HCT116 (cell line): ENCODE results near the gene ATP6V1B1. TPM values are rescaled to one million over a fixed set of nuclear protein-coding genes. Genes with fewer than 3 reads are reported as not detected.

Source experiments
- ATAC-seq: fragments of 200-7000 bp; cut with Tn5 transposase; 2 replicates; pipeline ENCODE4 v1.9.1; 2020; ENCODE audit warnings: mild to moderate bottlenecking, moderate library complexity
- BruUV-seq: library from RNA; stranded (reverse); fragments of 400-500 nt; replicated peaks from 2 replicates; lab custom pipeline; 2021; lab: Mats Ljungman, UMichigan
- CTCF ChIA-PET: fragments of 300-600 bp; sonication (Branson Sonifier 250); formaldehyde crosslinking; loops from one replicate; lab custom pipeline; 2021; ENCODE audit warnings: antibody characterized with exemption; lab: Charles Lee
- POLR2A ChIA-PET: fragments of 300-600, 350-600 bp; sonication (Branson Sonifier 250); formaldehyde crosslinking; loops from one replicate; lab custom pipeline; 2021; ENCODE audit warnings: antibody characterized with exemption; lab: Charles Lee
- RAD21 ChIA-PET, 2 experiments: fragments of 300-600 bp; sonication (Branson Sonifier 250); formaldehyde crosslinking; loops; one replicate each; lab custom pipeline; 2023; ENCODE audit warnings: low total read pairs in 2 of 2; ENCODE audit not compliant: uncharacterized antibody in 2 of 2, unreplicated experiment in 2 of 2, low non-redundant PET in 1 of 2; lab: Charles Lee
- DNase-seq: peaks from one replicate; pipeline ENCODE4 v3.0.0-alpha.2; 2010; ENCODE audit warnings: low read depth, low spot score
- H2AFZ ChIP-seq: fragments of 200-600 bp; shearing (Covaris generic), sonication (generic); 2 replicates; pipeline ENCODE4 v1.6.1; 2017; ENCODE audit warnings: low read depth, mixed run types, mixed read lengths, antibody characterized with exemption, low read length; ENCODE audit not compliant: poor library complexity, severe bottlenecking
- H3K27ac ChIP-seq: 2 replicates; pipeline ENCODE4 v1.5.1; 2012; ENCODE audit warnings: low read depth, low read length
- H3K27me3 ChIP-seq: fragments of 200-600 bp; sonication (generic); 2 replicates; pipeline ENCODE4 v1.6.1; 2016; ENCODE audit warnings: mixed run types, low read length, mixed read lengths; ENCODE audit not compliant: insufficient read depth
- H3K36me3 ChIP-seq, 2 experiments: fragments of 200-500 bp in 1 of 2; fragments of 200-600 bp in 1 of 2; sonication (Bioruptor generic) in 1 of 2; sonication (generic) in 1 of 2; 2 replicates each; pipeline versions ENCODE4 v1.5.1 to v1.6.1; 2014 to 2016; ENCODE audit warnings: low read length in 2 of 2, inconsistent platforms in 1 of 2, mixed read lengths in 1 of 2, mixed run types in 1 of 2; ENCODE audit not compliant: insufficient read depth in 2 of 2, control insufficient read depth in 1 of 2
- H3K4me1 ChIP-seq, 2 experiments: fragments of 200-600 bp in 1 of 2; sonication (generic) in 1 of 2; 2 replicates each; pipeline versions ENCODE4 v1.5.1 to v1.6.1; 2012 to 2017; ENCODE audit warnings: low read length in 2 of 2, inconsistent platforms in 1 of 2, mild to moderate bottlenecking in 1 of 2, mixed read lengths in 1 of 2, mixed run types in 1 of 2, moderate library complexity in 1 of 2; ENCODE audit not compliant: insufficient read depth in 2 of 2, control insufficient read depth in 1 of 2
- H3K4me2 ChIP-seq: fragments of 200-600 bp; sonication (generic); 2 replicates; pipeline ENCODE4 v1.6.1; 2017; ENCODE audit warnings: mixed run types, low read length, mixed read lengths
- H3K4me3 ChIP-seq, 2 experiments: fragments of 200-600 bp in 1 of 2; sonication (generic) in 1 of 2; replicated peaks in 1 of 2; 2 replicates each; pipeline ENCODE4 v1.5.1; 2011 to 2016; ENCODE audit warnings: low read length in 2 of 2, control low read depth in 1 of 2, low read depth in 1 of 2, mild to moderate bottlenecking in 1 of 2, mixed read lengths in 1 of 2, mixed run types in 1 of 2
- H3K79me2 ChIP-seq: fragments of 200-600 bp; sonication (generic); 2 replicates; pipeline ENCODE4 v1.6.1; 2017; ENCODE audit warnings: mild to moderate bottlenecking, mixed run types, low read length, moderate library complexity, mixed read lengths; ENCODE audit not compliant: insufficient read depth
- H3K9ac ChIP-seq: fragments of 200-600 bp; sonication (generic); 2 replicates; pipeline ENCODE4 v1.6.1; 2016; ENCODE audit warnings: low read length, mixed read lengths
- H3K9me2 ChIP-seq: fragments of 200-600 bp; sonication (generic), shearing (Covaris generic); 2 replicates; pipeline ENCODE4 v1.6.1; 2017; ENCODE audit warnings: mixed run types, mild to moderate bottlenecking, moderate library complexity; ENCODE audit not compliant: insufficient read depth
- H3K9me3 ChIP-seq, 2 experiments: fragments of 200-500 bp in 1 of 2; fragments of 200-600 bp in 1 of 2; sonication (Bioruptor generic) in 1 of 2; sonication (generic) in 1 of 2; 2 replicates each; pipeline ENCODE4 v1.6.1; 2014 to 2017; ENCODE audit warnings: low read length in 2 of 2, mixed read lengths in 2 of 2, inconsistent platforms in 1 of 2, low read depth in 1 of 2, mild to moderate bottlenecking in 1 of 2, mixed run types in 1 of 2, moderate library complexity in 1 of 2; ENCODE audit not compliant: control insufficient read depth in 1 of 2, insufficient read depth in 1 of 2
- H4K20me1 ChIP-seq: fragments of 200-600 bp; sonication (generic), shearing (Covaris generic); 2 replicates; pipeline ENCODE4 v1.6.1; 2017; ENCODE audit warnings: mixed run types, mild to moderate bottlenecking, moderate library complexity; ENCODE audit not compliant: insufficient read depth
- ATF3 ChIP-seq: IDR thresholded peaks from 2 replicates; pipeline ENCODE4 v1.6.1; 2012
- CEBPB ChIP-seq: IDR thresholded peaks from 2 replicates; pipeline ENCODE4 v1.6.1; 2012; ENCODE audit warnings: low read depth
- CTCF ChIP-seq, 3 experiments: fragments of 200-600 bp in 1 of 3; sonication (generic) in 1 of 3; IDR thresholded peaks in 2 of 3; conservative IDR thresholded peaks in 1 of 3; 2 replicates each; pipeline ENCODE4 v1.5.1; 2012 to 2017; ENCODE audit warnings: low read depth in 2 of 3, low read length in 2 of 3, antibody characterized with exemption in 1 of 3, borderline replicate concordance in 1 of 3, control low read depth in 1 of 3, mild to moderate bottlenecking in 1 of 3, mixed read lengths in 1 of 3, mixed run types in 1 of 3, moderate library complexity in 1 of 3; ENCODE audit not compliant: insufficient read depth in 1 of 3
- EGR1 ChIP-seq: IDR thresholded peaks from 2 replicates; pipeline ENCODE4 v1.6.1; 2012; ENCODE audit warnings: low read depth
- ELF1 ChIP-seq: IDR thresholded peaks from 2 replicates; pipeline ENCODE4 v1.6.1; 2012; ENCODE audit warnings: low read depth, borderline replicate concordance
- EZH2 ChIP-seq: fragments of 200-600 bp; sonication (generic); IDR thresholded peaks from 2 replicates; pipeline ENCODE4 v1.6.1; 2017; ENCODE audit warnings: antibody characterized with exemption, mixed run types
- JUND ChIP-seq: IDR thresholded peaks from 2 replicates; pipeline ENCODE4 v1.6.1; 2012
- MAX ChIP-seq: IDR thresholded peaks from 2 replicates; pipeline ENCODE4 v1.6.1; 2012
- POLR2A ChIP-seq: IDR thresholded peaks from 2 replicates; pipeline ENCODE4 v1.7.0; 2011; ENCODE audit warnings: borderline replicate concordance; ENCODE audit not compliant: insufficient read depth, insufficient read length; ENCODE audit errors: extremely low read depth
- POLR2AphosphoS5 ChIP-seq: IDR thresholded peaks from 2 replicates; pipeline ENCODE4 v1.6.1; 2011; ENCODE audit warnings: mild to moderate bottlenecking, low read depth, low read length, moderate library complexity
- RAD21 ChIP-seq: IDR thresholded peaks from 2 replicates; pipeline ENCODE4 v1.6.1; 2012; ENCODE audit warnings: low read depth, mild to moderate bottlenecking
- SIN3A ChIP-seq: IDR thresholded peaks from 2 replicates; pipeline ENCODE4 v1.6.1; 2012; ENCODE audit warnings: low read depth
- SP1 ChIP-seq: IDR thresholded peaks from 2 replicates; pipeline ENCODE4 v1.6.1; 2012; ENCODE audit warnings: low read depth
- SRF ChIP-seq: IDR thresholded peaks from 2 replicates; pipeline ENCODE4 v1.6.1; 2012; ENCODE audit warnings: low read depth
- TCF7L2 ChIP-seq: IDR thresholded peaks from 2 replicates; pipeline ENCODE4 v1.7.0; 2011; ENCODE audit warnings: borderline replicate concordance, inconsistent platforms; ENCODE audit not compliant: insufficient read depth, insufficient read length; ENCODE audit errors: extremely low read depth
- YY1 ChIP-seq: IDR thresholded peaks from 2 replicates; pipeline ENCODE4 v1.6.1; 2011; ENCODE audit warnings: low read length, low read depth, moderate library complexity, mild to moderate bottlenecking; ENCODE audit not compliant: insufficient replicate concordance; ENCODE audit errors: extremely low read depth
- ZBTB33 ChIP-seq: IDR thresholded peaks from 2 replicates; pipeline ENCODE4 v1.6.1; 2011; ENCODE audit warnings: mild to moderate bottlenecking, low read length, moderate library complexity; ENCODE audit not compliant: insufficient replicate concordance; ENCODE audit errors: extremely low read depth
- ZFX ChIP-seq: fragments of 450-650 bp; IDR thresholded peaks from 2 replicates; pipeline ENCODE4 v1.6.1; 2017
- ZNF274 ChIP-seq: fragments of 200-500 bp; sonication (Bioruptor generic); IDR thresholded peaks from 2 replicates; pipeline ENCODE4 v1.6.1; 2014; ENCODE audit warnings: mild to moderate bottlenecking, low read depth, low read length, inconsistent platforms
- intact Hi-C: fragments of 100-400 bp; cut with micrococcal nuclease; formaldehyde crosslinking; loops from 2 replicates; pipeline ENCODE4 v1.10.0; 2022
- total RNA-seq: library from RNA; stranded (reverse); gene quantifications from one replicate; pipeline ENCODE4 v1.2.1, GENCODE V29; 2021; ENCODE audit not compliant: unreplicated experiment

The ATP6V1B1 gene
- total RNA-seq, 1 experiment from 2014 or later, result 0.74 TPM

- ChIA-PET POLR2A (no interaction called here), CTCF (no interaction called here), RAD21 (no interaction called here)
- H3K9ac ChIP-seq, result no peak overlapping the region
- no peaks in the 10 kb centered on the region for H3K9me2 ChIP-seq
- no peak for DNase-seq
- no peaks in the 10 kb centered on the region for H3K36me3 ChIP-seq
- no peaks in the 10 kb centered on the region; a peak in 1 of 4 replicates for H3K4me1 ChIP-seq
- H3K79me2 ChIP-seq, result no peaks in the 10 kb centered on the region
- TF ChIP-seq POLR2A, result no peak
- no peak for TF ChIP-seq SP1
- TF ChIP-seq POLR2AphosphoS5, result no peak
- TF ChIP-seq ATF3, result no peak
- no peak for TF ChIP-seq CTCF (IDR thresholded peaks at IDR 0.05 in 2 of 3, conservative IDR thresholded peaks at IDR 0.05 in 1 of 3; ENCODE audit: borderline replicate concordance in 1 of 3, insufficient read depth in 1 of 3, low read depth in 2 of 3, low read length in 2 of 3)
- TF ChIP-seq YY1, result no peak
- no peak for TF ChIP-seq MAX
- no peak for TF ChIP-seq SIN3A
- no peak for TF ChIP-seq RAD21
- no peak for TF ChIP-seq EZH2
- TF ChIP-seq JUND, result no peak
- no peak for TF ChIP-seq SRF
- no peak for TF ChIP-seq ZBTB33
- TF ChIP-seq ELF1, result no peak
- TF ChIP-seq ZFX, result no peak
- TF ChIP-seq TCF7L2, result no peak
- TF ChIP-seq ZNF274, result no peak
- no peak for TF ChIP-seq EGR1
- no peak for TF ChIP-seq CEBPB
- peak overlapping the region; percentile 74 for H3K4me2 ChIP-seq
- no peak overlapping the region for H2AFZ ChIP-seq
- no peaks in the 10 kb centered on the region for H3K9me3 ChIP-seq
- no peak overlapping the region; the same call in 1 of the 2 replicates for H3K27ac ChIP-seq
- H3K4me3 ChIP-seq, result peak overlapping the region; percentile 50 to 63
- ATAC-seq, result no peak
- no peaks in the 10 kb centered on the region for H3K27me3 ChIP-seq
- intact Hi-C loops, result no loop called here
- H4K20me1 ChIP-seq, result no peaks in the 10 kb centered on the region
- no TSS peak for BruUV-seq
Measured at GRCh38 chr2:70901227-70902066, 34.3 kb upstream of the ATP6V1B1 start.
